Fibroblast of upper back skin (primary cell): ENCODE results near the gene CD93.

Experiments
- DNase-seq: peaks from one replicate; pipeline ENCODE4 v3.0.0-alpha.2; 2013

CD93 gene

DNA sequence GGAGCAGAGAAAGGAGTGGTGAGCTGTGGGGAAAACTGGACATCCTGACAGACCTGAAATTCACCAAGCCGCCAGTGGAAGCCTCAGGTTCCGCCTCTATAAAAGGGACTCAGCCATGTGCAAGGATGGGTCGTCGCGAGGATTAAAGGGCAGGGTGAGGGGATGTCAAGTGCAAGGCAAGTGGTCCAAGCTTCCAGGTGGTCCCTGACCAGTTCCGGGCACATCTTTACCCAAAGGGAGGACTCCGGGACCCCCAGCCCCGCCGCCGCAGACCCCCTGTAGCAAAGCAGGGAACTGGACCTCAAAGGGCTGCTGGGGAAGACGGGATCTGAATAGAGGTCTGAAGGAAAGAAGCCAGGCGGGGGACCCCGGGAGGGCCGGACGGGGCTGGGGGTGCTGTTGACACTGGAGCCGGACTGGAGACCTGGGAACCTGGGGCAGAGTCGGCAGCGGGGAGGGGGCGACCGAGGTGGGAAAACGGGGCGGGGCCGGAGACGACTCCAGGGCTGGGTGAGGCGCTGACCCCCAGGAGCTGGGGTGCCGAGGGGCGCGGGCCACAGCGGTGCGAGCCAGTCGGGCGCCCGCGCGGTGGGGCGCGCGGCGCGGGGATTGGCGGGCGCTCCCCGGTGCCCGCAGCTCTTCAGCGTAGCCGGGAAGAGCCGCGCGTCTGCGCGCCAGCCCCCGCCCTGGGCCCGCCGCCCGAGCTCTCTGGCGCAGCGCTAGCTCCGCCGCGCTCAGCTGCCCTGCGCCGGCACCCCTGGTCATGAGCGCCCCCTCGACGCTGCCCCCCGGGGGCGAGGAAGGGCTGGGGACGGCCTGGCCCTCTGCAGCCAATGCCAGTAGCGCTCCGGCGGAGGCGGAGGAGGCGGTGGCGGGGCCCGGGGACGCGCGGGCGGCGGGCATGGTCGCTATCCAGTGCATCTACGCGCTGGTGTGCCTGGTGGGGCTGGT is 51.1 kb downstream of the CD93 start, which contains the start of gene SSTR4:
SSTR4 (plus strand) TSS at position 592 of the 951 bp plus-strand sequence; CDS start at position 764, 172 bp downstream.
- DNase-seq, result no peak

DNA sequence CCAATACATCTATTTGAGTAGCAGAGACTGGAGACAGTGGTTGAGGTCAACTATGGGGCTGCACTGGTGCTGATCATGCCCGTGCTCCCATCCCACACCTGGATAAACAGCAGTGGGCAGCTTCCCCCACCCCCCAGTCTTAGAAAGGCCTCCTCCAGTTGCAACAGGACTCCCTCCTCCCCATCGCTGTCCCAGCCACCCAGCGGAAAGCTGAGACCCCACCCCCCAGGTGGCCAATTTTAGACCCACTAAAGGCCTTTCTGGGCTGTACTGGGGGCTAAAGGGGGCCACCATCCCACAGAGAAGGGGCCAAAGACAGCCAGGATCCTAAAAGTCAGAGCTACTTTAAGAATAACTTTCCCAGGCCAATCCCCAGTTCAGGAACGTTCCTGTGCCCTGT is 52.2 kb downstream of the CD93 start:
- no peak for DNase-seq

GRCh38 chr20:23032750-23033078 is 53.4 kb downstream of the CD93 start:
- no peak for DNase-seq

GRCh38 chr20:23032056-23032749 is 53.9 kb downstream of the CD93 start:
- DNase-seq, result no peak

DNA sequence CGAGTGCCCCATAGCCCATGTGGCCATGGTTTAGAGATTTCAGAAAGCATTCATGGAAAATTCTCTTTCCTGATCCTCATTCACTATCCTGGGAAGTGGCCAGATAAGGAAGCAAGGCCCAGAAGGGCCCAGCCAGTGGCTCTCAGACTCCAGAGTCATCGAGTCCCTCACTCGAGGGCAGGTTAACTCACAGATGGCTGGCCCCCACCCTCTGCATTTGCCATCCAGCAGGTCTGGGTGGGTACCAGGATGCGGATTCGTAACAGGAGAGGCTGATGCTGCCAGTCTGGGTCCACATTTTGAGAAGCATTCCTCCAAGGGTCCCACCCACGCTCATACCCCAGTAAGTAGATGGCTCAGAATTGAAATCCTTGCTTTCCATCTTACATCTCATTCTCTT is 54.8 kb downstream of the CD93 start:
- no peak for DNase-seq
